Measurements from ENCODE around the gene GOLGA5.
"Not testable (repeated sequence)": the region's sequence is repeated elsewhere in the genome, so short reads cannot be mapped to it uniquely, and the experiment has no call there.

Gene GOLGA5

DNA sequence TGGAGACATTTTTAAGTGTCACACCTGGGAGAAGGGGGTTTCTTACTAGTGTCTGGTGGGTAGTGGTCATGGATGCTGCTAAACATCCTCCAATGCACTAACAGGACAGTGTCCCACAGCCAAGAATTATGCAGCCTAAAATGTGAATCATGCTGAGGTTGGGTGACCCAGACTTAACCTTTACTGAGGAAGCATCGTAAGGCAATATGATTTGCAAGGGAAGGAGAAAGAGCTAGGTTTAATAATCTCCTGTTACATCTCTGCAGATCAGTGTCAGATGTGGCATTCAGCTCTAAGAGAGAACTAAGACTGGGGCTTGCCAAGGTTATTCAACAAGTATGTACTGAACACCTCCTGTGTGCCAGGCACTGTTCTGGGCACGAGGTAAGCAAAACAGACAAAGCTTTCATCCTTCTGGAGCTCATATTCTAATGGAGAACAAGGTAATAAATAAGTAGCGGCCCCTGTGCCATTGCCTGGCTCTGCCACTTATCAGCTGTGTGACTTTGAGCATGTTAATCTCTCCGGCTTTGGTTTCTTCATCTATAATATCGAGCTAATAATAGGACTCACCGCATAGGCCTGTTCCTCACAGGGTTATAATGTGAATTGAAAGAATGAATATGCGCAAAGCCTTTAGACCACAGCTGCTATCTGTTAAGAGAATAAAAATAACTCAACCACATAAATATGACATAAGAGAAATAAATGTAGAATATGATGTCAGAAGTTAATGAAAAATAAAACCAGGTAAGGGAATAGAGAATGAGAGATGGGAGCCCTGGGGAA lies 13.5 kb upstream of the GOLGA5 start:
- peak; percentile 69 to 77 for DNase-seq

DNA sequence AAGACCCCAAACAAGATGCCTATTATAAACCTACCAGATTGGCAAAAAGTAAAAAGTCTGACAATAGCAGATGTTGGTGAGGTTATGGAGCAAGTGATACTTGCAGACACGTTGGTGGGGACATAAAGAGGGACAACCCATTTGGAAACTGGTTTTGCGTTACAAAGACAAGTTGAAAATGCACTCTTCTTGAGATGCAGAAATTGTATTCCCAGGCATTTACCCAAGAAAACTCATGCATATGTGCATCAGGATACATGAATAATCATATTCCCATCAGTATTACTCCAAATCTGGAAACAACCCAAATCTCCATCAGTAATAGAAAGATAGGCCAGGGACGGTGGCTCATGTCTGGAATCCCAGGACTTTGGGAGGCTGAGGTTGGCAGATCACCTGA lies 12.8 kb upstream of the GOLGA5 start:
- no peak for DNase-seq

DNA sequence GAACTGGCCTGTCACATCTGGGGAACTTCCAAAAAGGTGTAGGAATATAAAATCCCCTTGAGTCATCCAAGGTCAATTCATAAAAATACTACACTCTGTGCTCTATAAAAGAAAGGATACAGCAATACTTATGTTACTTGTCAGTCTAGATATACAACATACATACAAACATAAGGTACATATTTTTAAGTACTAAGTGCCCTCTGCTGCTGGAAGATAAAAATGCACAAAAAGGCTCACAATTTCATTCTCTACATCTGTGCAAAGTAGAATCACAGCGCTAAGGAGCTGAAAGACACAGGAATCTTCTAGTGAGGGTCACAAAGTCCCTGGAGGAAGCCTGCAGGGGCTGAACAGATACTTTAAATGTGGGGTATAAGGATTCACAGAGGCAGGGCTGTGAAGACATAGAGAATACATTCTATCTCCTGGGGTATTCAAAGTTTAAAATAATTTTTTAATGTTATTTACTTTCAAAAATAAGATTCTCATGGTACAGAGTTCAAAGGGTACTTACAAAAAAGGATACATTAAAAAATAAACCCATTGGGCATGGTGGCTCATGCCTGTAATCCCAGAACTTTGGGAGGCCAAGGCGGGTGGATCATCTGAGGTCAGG lies 10.2 kb upstream of the GOLGA5 start:
- peak; percentile 72 to 87 for DNase-seq

DNA sequence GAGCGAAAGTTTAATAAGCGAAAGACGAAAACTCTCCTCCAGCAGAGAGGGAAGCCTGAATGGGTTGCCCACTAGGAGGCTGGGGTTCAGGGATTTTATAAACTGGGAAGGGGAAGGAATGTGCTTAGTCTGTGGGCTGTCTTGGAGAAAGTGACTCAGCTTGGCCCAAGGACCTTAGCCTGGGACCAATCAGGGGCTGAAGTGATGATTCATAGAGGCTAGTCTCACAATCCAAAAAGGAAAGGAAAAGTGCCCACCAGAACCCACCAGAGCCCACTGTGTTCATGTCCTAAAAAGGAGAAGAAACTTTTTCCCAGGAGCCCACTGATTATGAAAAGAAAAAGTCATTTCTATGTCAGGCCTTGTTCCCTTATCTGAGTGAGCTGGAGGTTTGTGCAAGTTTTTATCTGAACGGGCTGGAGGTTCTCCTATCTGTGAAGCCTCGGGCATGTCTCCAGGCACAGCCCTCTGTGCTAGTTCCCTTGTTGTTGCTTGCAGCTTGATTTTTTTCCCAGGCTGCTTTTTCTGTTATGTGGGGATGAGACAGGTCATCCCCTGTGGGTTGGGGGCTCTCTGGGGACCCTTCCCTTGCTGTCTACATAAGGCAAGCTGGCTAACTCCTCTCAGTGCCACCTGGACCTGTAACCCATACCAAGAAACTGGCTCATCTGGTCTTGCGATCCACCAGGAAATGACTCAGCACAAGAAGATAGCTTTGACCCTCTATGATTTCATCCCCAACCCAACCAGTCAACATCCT lies 8.3 kb upstream of the GOLGA5 start:
- peak; percentile 73 to 76 for DNase-seq

DNA sequence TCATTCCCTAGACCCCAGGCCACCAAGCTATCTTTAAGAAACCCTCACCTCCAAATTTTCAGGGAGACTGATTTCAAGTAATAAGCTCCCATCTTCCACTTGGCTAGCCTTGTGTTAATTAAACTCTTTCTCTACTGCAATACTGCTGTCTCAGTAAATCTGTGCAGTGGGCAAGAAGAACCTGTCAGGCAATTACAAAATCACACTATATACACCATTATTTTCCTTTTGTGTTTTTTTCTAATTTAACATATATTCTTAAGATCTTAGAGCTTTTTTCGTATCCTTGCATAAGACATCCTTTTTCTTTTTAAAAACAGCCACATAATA lies 7.7 kb upstream of the GOLGA5 start:
- no peak for DNase-seq

DNA sequence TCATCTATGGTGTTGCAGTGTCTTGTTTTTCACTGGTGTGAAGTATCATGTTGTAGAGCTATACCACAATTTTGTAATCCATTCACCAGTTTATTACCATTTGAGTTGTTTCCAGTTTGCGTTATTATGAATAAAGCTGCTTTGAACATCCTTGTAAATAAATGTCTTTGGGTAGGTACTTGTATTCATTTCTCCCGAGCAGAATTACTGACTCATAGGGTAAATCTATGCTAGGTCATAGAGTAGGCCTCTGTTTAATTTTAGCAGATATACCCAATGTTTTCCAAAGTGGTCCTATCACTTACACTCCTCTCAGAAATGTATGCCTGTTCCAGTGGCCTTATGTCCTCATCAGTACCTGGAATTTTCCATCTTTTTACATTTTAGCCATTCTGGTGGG lies 6.6 kb upstream of the GOLGA5 start:
- DNase-seq = no peak

DNA sequence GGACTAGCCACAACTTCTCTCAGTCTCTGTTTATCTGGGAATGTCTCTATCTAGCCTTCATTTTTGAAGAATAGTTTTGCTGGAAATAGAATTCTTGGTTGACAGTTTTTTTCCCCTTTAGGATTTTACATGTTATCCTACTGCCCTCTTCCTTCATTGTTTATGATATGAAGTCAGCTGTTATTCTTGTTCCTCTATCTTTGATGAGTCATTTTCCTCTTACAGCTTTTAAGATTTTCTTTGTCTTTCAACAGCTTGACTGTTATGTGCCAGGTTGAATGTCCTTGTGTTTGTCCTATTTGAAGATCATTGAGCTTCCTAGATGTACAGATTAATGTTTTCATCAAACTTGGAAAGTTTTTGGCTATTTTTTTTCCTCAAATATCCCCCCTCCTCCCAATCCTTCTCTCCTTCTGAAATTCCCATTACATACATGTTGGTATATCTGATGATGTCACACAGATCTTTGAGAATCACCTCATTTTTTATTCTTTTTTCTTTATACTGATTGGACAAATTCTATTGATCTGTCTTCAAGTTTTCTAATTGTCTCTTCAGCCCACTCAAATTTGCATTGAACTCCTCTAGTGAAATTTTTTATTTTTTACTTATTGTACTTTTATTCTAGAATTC lies 4.5 kb upstream of the GOLGA5 start:
- peak in 1 of 2 donors; percentile 25 for DNase-seq

DNA sequence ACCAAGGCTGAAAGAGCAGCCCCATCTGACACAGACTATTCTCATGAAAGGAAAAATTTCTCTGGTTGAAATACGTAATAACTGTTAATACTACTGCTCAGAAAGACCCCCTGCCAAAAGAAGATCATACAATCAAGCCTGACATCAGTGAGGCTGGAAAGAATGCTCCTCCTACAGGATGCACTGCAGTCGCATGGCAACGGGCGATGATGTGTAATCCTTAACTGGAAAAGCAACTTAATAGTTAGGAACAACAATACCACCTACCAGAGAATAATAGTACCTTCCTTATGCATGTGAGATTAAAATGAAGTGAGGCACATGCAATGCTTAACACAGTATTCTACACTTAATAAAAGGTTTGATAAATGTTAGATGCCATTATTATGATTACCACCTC lies 1.2 kb upstream of the GOLGA5 start:
- no peak for DNase-seq

DNA sequence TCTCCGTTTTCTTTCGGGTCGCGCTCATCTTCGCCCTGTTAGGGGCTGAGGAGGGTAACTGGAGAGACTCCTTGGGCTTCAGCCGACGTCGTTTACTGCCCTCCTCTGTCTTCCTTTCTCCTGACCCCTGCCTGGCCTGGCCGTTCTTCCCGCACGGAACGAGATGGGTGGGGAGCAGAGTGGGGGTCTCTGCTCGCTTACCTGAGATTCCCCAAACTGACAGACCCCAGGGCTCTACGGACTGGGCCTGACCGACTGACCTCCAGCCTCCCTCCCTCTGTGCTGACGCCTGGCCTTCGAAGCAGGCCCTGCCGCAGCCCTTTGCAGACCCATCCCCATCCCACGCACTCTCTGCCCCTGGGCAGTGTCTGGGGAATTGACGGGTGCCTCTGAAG lies 439 bp downstream of the GOLGA5 start:
- DNase-seq = peak; percentile 39 to 44

DNA sequence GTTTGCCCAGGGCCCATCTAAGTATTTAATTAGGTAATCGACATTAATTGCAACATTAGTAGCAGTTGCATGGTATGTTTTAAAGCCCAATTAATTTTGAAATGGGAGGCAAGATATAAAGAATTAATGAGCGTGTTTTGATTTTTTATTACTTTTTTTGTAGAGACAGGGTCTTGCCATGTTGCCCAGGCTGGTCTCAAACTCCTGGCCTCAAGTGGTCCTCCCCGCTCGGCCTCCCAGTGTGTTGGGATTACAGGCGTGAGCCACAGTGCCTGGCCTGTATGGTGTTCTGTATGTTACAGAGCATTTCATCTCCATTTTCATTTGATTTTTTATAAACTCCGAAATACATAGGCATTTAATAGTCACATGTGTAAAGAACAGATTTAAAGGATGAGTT lies 856 bp downstream of the GOLGA5 start:
- DNase-seq = no peak

DNA sequence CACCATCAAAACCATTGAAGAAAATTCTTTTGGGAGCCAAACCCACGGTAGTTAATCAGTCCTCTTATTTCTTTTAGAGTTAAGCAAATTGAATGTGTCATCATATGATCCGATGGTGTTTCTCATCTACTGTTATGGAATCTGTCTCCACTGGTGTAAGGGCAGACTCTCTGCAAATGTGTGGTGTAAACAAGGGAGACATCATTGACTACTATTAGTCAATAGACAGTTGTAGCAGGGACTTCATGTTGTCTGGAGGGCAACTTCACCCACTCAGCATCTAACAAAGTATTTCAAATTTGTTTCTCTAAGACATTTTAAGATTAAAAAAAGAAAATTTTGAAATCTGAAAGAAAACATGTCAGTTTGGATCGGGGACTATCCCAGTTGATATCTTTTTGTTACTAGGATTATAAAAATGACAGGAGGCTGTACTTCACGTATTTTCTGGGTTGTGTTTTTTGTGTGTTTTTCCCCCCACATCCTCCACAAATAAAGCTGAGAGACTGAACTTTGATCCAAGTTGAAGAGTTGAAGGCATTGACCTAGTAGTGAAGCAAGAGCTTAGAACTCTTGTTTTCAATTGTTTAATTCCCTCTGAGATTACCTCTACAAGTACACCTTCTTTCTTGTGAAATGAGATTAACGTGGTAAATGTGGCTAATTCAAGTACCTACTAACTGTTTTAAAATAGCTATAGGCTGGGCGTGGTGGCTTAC lies 4.0 kb downstream of the GOLGA5 start:
- no peak for DNase-seq

DNA sequence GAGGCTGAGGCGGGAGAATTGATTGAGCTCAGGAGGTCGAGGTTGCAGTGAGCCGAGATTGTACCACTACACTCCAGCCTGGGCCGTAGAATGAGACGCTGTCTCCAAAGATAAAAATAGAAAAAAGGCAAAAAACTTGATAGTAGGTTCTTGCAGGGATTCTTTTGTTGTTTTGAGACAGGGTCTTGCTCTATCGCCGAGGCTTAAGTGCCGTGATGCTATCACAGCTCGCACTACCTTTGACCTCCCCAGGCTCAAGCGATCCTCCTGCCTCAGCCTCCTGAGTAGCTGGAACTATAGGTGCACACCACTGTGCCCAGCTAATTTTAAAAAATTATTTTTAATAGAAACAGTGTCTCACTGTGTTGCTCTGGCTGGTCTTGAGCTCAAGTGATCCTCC lies 4.7 kb downstream of the GOLGA5 start:
- no peak for DNase-seq

DNA sequence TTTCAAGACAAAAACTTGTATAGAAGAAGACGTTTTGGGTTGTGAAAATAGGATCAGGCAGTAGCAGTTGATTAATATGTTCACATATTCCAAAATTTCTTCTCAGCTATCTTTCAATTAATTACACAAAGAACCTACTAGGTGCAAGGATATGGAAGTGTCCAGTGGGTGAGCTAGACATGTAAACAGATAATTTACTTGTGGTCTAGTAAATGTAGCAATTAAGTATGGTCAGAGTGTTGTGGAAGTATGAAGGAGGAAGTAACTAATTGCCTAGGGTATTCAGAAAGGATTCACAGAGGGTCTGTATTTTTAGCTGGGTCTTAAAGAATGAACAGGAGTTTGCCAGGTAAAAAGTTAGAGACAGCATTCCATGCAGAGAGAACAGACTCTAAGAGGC lies 5.9 kb downstream of the GOLGA5 start:
- DNase-seq = peak in 1 of 2 donors; percentile 16

DNA sequence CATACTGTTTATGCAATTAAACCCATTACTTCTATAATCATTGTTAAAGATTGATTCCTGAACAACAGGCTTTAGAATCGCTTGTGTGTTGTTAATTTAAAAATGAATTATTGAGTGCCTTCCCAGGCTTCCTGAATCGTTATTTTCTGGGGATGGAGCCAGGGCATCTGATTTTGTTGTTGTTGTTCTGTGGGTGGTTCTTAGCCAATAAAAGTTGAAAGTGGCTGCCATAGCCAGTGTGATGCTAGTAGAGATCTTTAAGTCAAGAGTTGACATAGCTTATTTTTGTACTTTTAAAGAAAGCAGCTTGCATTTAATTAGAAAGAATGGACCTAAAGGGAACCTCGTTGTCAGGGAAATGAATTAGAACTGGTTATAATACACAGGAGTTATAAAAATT lies 6.4 kb downstream of the GOLGA5 start:
- no peak for DNase-seq

DNA sequence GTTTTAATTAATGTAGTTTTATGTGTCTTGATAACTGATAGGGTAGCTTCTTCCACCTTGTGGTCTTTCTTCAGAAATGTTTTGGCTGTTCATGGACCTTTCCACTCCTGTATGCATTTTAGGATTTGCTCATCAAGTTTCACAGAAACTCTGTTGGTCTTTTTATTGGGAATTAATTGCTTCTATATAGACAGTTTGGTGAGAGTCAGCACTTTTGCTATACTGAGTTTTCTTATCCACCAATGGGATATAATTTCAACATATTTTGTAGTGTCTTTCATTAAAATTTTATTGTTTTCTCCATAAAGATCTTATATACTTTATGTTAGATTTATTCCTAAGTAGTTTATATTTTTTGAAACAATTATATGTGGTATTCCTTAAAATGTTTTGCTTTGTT lies 7.8 kb downstream of the GOLGA5 start:
- DNase-seq = no peak

DNA sequence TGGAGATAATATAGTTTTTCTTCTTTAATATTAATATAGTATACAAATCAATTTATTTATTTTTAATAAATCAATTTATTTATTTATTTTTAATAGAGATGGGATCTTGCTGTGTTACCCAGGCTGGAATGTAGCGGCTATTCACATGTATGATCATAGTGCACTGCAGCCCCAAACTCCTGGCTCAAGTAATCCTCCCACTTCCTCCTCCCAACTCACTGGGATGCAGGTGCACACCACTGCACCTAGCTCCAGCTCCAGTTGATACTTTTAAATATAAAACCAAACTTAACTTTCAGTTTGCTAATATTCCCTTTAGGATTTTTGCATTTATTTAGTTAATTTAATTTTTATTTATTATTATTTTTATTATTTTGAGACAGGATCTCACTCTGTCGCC lies 8.6 kb downstream of the GOLGA5 start:
- no peak for DNase-seq

DNA sequence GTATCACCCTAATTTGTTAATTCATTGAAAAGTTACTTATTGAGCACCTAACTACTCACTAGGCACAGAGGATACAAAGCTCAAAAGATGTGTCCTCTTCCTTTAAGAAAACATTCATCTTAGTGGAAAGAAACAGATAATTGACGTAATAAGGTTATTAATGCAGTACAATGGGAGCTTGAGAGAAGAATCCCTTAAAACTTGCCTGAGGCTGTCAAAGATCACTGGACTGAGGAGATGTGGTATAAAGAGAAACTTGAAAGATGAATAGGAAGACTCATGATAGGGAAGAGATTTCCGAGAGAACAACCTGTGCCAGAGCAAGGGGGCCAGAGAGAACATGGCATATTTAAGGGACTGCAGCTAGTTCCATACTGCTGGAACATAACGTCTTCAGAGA lies 19.1 kb downstream of the GOLGA5 start:
- DNase-seq = no peak

DNA sequence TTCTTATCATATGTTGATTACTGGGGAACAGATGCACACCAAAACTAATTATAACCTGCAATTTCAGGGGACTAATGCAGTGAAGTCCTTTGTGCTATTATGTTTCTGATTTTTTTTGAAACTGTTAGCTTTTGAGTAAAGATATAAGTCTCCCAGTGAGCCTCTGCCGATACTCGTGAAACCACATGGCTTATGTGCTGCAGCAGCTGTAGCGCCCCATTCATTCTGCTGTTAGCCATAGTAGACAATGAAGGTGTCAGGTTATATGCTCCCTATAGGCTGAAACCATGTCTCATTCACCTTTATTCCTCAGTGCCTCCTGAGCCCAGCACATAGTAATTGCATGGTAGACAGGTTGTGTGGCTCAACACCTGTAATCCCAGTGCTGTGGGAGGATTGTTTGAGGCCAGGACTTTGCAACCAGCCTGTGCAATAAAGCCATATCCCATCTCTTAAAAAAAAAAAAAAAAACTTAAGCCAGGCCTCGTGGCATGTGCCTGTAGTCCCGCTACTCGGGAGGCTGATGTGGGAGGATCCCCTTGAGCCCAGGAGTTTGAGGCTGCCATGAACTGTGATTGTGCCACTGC lies 25.0 kb downstream of the GOLGA5 start:
- peak in 1 of 2 donors; percentile 34 for DNase-seq

DNA sequence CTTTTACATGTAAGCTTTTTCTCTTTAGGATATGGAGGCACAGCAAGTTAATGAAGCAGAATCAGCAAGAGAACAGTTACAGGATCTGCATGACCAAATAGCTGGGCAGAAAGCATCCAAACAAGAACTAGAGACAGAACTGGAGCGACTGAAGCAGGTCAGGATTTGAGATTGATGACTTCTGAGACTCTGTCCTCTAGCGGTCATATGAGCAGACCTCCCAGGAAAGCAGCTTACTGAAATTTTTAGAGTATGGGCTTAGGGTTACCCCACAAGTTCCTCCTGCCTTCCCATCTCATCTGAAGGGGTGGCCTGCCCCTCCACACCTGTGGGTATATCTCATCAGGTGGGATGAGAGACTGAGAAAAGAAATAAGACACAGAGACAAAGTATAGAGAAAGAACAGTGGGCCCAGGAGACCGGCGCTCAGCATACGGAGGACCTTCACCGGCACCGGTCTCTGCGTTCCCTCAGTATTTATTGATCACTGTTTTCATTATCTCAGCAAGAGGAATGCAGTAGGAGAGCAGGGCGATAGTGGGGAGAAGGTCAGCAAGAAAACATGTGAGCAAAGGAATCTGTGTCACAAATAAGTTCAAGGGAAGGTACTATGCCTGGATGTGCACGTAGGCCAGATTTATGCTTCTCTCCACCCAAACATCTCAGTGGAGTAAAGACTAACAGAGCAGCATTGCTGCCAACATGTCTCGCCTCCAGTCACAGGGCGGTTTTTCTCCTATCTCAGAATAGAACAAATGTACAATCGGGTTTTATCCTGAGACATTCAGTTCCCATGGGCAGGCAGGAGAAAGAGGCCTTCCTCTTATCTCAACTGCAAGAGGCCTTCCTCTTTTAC lies 25.8 kb downstream of the GOLGA5 start:
- DNase-seq = not testable (repeated sequence)

DNA sequence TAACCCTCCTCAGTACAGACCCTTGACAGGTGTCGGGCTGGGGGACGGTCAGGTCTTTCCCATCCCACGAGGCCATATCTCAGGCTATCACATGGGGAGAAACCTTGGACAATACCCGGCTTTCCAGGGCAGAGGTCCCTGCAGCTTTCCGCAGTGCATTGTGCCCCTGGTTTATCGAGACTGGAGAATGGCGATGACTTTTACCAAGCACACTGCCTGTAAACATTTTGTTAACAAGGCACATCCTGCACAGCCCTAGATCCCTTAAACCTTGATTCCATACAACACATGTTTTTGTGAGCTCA lies 26.4 kb downstream of the GOLGA5 start:
- DNase-seq = not testable (repeated sequence)

DNA sequence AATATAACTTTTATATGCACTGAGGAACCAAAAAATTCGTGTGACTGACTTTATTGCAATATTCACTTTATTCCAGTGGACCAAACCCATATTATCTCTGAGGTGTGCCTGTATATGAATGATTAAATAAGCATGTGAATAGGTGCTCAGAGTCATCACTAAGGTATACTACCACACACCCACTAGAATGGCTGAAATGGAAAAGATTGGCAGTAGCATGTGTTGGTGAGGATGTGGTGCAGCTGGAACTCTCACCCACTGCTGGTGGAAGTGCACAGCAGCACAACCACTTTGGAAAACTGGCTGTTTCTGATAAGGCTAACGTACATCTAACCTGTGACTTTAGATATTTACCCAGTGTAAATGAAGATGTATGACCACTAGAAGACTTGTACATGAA lies 36.8 kb downstream of the GOLGA5 start:
- DNase-seq = no peak

All from inflammatory macrophage (primary cell).